ENCODE measurements around the gene C5orf46.

Gene C5orf46

GRCh38 chr5:147935032-147935431, 28.7 kb upstream of the C5orf46 start:
- TF ChIP-seq RAD21 (IDR thresholded peaks at IDR 0.05; ENCODE audit: low read depth) (peak; percentile 71), EP300 (IDR thresholded peaks at IDR 0.05; ENCODE audit: borderline replicate concordance) (no peak), YY1 (IDR thresholded peaks at IDR 0.05; ENCODE audit: low read depth) (no peak), TCF12 (IDR thresholded peaks at IDR 0.05; ENCODE audit: low read depth) (no peak), CREB1 (IDR thresholded peaks at IDR 0.05; ENCODE audit: low read depth) (no peak), CEBPB (IDR thresholded peaks at IDR 0.05) (peak; percentile 86), TAF1 (IDR thresholded peaks at IDR 0.05; ENCODE audit: low read depth) (no peak), EGR1 (IDR thresholded peaks at IDR 0.05) (no peak), FOXM1 (IDR thresholded peaks at IDR 0.05; ENCODE audit: borderline replicate concordance, low read depth) (no peak), TEAD4 (IDR thresholded peaks at IDR 0.05) (no peak), NFIC (IDR thresholded peaks at IDR 0.05) (no peak), USF1 (IDR thresholded peaks at IDR 0.05) (no peak)

GRCh38 chr5:147930769-147931168, 24.4 kb upstream of the C5orf46 start:
- TF ChIP-seq RAD21 (IDR thresholded peaks at IDR 0.05; ENCODE audit: low read depth) = no peak
- TF ChIP-seq USF1 (IDR thresholded peaks at IDR 0.05) = no peak
- no peak for TF ChIP-seq TAF1 (IDR thresholded peaks at IDR 0.05; ENCODE audit: low read depth)
- TF ChIP-seq TEAD4 (IDR thresholded peaks at IDR 0.05) = no peak
- TF ChIP-seq TCF12 (IDR thresholded peaks at IDR 0.05; ENCODE audit: low read depth) = no peak
- TF ChIP-seq REST (IDR thresholded peaks at IDR 0.05; ENCODE audit: low read depth) = no peak
- TF ChIP-seq FOXM1 (IDR thresholded peaks at IDR 0.05; ENCODE audit: borderline replicate concordance, low read depth) = no peak
- TF ChIP-seq NFIC (IDR thresholded peaks at IDR 0.05) = no peak
- no peak for TF ChIP-seq MAX (IDR thresholded peaks at IDR 0.05)
- no peak for TF ChIP-seq YY1 (IDR thresholded peaks at IDR 0.05; ENCODE audit: low read depth)
- TF ChIP-seq ZBTB7A (IDR thresholded peaks at IDR 0.05; ENCODE audit: low read depth) = no peak
- TF ChIP-seq EP300 (IDR thresholded peaks at IDR 0.05; ENCODE audit: borderline replicate concordance) = no peak
- no peak for TF ChIP-seq EGR1 (IDR thresholded peaks at IDR 0.05)
- TF ChIP-seq CEBPB (IDR thresholded peaks at IDR 0.05) = no peak

- TF ChIP-seq CREB1 (IDR thresholded peaks at IDR 0.05; ENCODE audit: low read depth) = no peak
- no peak for TF ChIP-seq RAD21 (IDR thresholded peaks at IDR 0.05; ENCODE audit: low read depth)
- TF ChIP-seq TAF1 (IDR thresholded peaks at IDR 0.05; ENCODE audit: low read depth) = no peak
- no peak for TF ChIP-seq EP300 (IDR thresholded peaks at IDR 0.05; ENCODE audit: borderline replicate concordance)
- no peak for TF ChIP-seq YY1 (IDR thresholded peaks at IDR 0.05; ENCODE audit: low read depth)
- no peak for TF ChIP-seq ZBTB7A (IDR thresholded peaks at IDR 0.05; ENCODE audit: low read depth)
- no peak for TF ChIP-seq NFIC (IDR thresholded peaks at IDR 0.05)
- no peak for TF ChIP-seq USF1 (IDR thresholded peaks at IDR 0.05)
- TF ChIP-seq FOXM1 (IDR thresholded peaks at IDR 0.05; ENCODE audit: borderline replicate concordance, low read depth) = no peak
- no peak for TF ChIP-seq TEAD4 (IDR thresholded peaks at IDR 0.05)
- TF ChIP-seq MAX (IDR thresholded peaks at IDR 0.05) = no peak
- no peak for TF ChIP-seq REST (IDR thresholded peaks at IDR 0.05; ENCODE audit: low read depth)
- TF ChIP-seq CEBPB (IDR thresholded peaks at IDR 0.05) = no peak
- no peak for TF ChIP-seq EGR1 (IDR thresholded peaks at IDR 0.05)
- TF ChIP-seq TCF12 (IDR thresholded peaks at IDR 0.05; ENCODE audit: low read depth) = no peak
Measured at GRCh38 chr5:147927901-147928300, 21.6 kb upstream of the C5orf46 start.

- no peak for TF ChIP-seq USF1 (IDR thresholded peaks at IDR 0.05)
- no peak for TF ChIP-seq EGR1 (IDR thresholded peaks at IDR 0.05)
- TF ChIP-seq TAF1 (IDR thresholded peaks at IDR 0.05; ENCODE audit: low read depth) = no peak
- TF ChIP-seq ZBTB7A (IDR thresholded peaks at IDR 0.05; ENCODE audit: low read depth) = no peak
- no peak for TF ChIP-seq TEAD4 (IDR thresholded peaks at IDR 0.05)
- TF ChIP-seq RAD21 (IDR thresholded peaks at IDR 0.05; ENCODE audit: low read depth) = no peak
- no peak for TF ChIP-seq CEBPB (IDR thresholded peaks at IDR 0.05)
- no peak for TF ChIP-seq CREB1 (IDR thresholded peaks at IDR 0.05; ENCODE audit: low read depth)
Measured at GRCh38 chr5:147925020-147925419, 18.7 kb upstream of the C5orf46 start.

GRCh38 chr5:147921136-147921535, 14.8 kb upstream of the C5orf46 start:
- TF ChIP-seq TEAD4 (IDR thresholded peaks at IDR 0.05) = no peak
- TF ChIP-seq YY1 (IDR thresholded peaks at IDR 0.05; ENCODE audit: low read depth) = no peak
- TF ChIP-seq EP300 (IDR thresholded peaks at IDR 0.05; ENCODE audit: borderline replicate concordance) = no peak
- no peak for TF ChIP-seq TAF1 (IDR thresholded peaks at IDR 0.05; ENCODE audit: low read depth)
- no peak for TF ChIP-seq CEBPB (IDR thresholded peaks at IDR 0.05)
- no peak for TF ChIP-seq USF1 (IDR thresholded peaks at IDR 0.05)
- no peak for TF ChIP-seq RAD21 (IDR thresholded peaks at IDR 0.05; ENCODE audit: low read depth)
- TF ChIP-seq CREB1 (IDR thresholded peaks at IDR 0.05; ENCODE audit: low read depth) = no peak
- TF ChIP-seq REST (IDR thresholded peaks at IDR 0.05; ENCODE audit: low read depth) = no peak
- TF ChIP-seq ZBTB7A (IDR thresholded peaks at IDR 0.05; ENCODE audit: low read depth) = no peak
- no peak for TF ChIP-seq NFIC (IDR thresholded peaks at IDR 0.05)
- no peak for TF ChIP-seq FOXM1 (IDR thresholded peaks at IDR 0.05; ENCODE audit: borderline replicate concordance, low read depth)
- TF ChIP-seq MAX (IDR thresholded peaks at IDR 0.05) = no peak
- no peak for TF ChIP-seq TCF12 (IDR thresholded peaks at IDR 0.05; ENCODE audit: low read depth)
- TF ChIP-seq EGR1 (IDR thresholded peaks at IDR 0.05) = no peak

Data from Ishikawa (cell line).